Measurements from ENCODE around the gene RBM25. TPM values are rescaled to one million over a fixed set of nuclear protein-coding genes. Genes with fewer than 3 reads are reported as not detected.

RBM25 gene
- total RNA-seq, 1 experiment from 2014 or later, result 59.7 TPM

DNA sequence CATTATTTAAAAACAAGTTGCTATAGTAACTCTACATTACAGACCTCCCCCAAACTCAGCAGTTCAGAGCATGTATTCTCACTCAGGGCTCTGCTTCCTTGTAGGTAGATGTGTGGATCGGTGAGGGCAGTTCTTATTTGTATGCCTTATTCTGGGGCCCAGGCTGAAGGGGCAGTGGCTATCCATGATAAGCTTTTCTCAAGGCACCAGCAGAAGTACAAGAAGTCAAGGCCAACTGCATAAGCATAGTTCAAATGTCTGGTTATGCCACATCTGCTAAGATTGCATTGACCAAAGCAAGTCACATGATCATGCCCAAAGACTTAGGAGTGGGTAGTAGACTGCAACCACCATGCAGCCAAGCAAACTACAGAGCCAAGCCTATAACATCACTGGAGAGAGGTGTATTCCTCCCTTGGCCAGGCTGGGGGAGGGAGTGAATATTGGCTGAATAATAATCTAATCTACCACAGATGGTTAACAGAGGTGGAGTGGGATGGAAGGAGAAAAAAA is 82.5 kb downstream of the RBM25 start:
- Histone ChIP-seq H3K9me3 (ENCODE audit: control insufficient read depth, insufficient read depth, low read depth, low read length) (no peaks in the 10 kb centered on the region), H3K36me3 (ENCODE audit: control insufficient read depth, insufficient read depth, low read length) (peaks cover 7% of the 10 kb centered on the region; the same call in 1 of the 2 replicates), H3K4me1 (ENCODE audit: control insufficient read depth, insufficient read depth, low read length) (no peaks in the 10 kb centered on the region; the same call in 1 of the 2 replicates), H3K4me3 (ENCODE audit: low read depth in 2 of 2, low read length in 2 of 2) (no peak overlapping the region), H3K27me3 (ENCODE audit: control insufficient read depth, insufficient read depth, low read length) (no peaks in the 10 kb centered on the region), H3K27ac (ENCODE audit: low read length) (no peak overlapping the region)
- DNase-seq (ENCODE audit: low read depth, low spot score) (no peak), ATAC-seq (no peak)
- intact Hi-C loops (cut with micrococcal nuclease; ENCODE audit: unreplicated experiment), result no loop called here
- POLR2A ChIA-PET, result interaction anchor here (0.6 kb wide), 1 partner anchor 32 kb away, joined by 3 read pairs; no protein-coding TSS in a partner anchor
- no TSS peak for BruUV-seq (replicated peaks)
- CTCF ChIA-PET, result no interaction called here
- TF ChIP-seq POLR2AphosphoS5 (IDR thresholded peaks at IDR 0.05; ENCODE audit: low read depth, low read length), result no peak
- TF ChIP-seq, protein P1, sequence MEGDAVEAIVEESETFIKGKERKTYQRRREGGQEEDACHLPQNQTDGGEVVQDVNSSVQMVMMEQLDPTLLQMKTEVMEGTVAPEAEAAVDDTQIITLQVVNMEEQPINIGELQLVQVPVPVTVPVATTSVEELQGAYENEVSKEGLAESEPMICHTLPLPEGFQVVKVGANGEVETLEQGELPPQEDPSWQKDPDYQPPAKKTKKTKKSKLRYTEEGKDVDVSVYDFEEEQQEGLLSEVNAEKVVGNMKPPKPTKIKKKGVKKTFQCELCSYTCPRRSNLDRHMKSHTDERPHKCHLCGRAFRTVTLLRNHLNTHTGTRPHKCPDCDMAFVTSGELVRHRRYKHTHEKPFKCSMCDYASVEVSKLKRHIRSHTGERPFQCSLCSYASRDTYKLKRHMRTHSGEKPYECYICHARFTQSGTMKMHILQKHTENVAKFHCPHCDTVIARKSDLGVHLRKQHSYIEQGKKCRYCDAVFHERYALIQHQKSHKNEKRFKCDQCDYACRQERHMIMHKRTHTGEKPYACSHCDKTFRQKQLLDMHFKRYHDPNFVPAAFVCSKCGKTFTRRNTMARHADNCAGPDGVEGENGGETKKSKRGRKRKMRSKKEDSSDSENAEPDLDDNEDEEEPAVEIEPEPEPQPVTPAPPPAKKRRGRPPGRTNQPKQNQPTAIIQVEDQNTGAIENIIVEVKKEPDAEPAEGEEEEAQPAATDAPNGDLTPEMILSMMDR (IDR thresholded peaks at IDR 0.05), result no peak
- TF ChIP-seq TCF7L2 (IDR thresholded peaks at IDR 0.05; ENCODE audit: low read depth, low read length), result no peak
- TF ChIP-seq, protein P2, sequence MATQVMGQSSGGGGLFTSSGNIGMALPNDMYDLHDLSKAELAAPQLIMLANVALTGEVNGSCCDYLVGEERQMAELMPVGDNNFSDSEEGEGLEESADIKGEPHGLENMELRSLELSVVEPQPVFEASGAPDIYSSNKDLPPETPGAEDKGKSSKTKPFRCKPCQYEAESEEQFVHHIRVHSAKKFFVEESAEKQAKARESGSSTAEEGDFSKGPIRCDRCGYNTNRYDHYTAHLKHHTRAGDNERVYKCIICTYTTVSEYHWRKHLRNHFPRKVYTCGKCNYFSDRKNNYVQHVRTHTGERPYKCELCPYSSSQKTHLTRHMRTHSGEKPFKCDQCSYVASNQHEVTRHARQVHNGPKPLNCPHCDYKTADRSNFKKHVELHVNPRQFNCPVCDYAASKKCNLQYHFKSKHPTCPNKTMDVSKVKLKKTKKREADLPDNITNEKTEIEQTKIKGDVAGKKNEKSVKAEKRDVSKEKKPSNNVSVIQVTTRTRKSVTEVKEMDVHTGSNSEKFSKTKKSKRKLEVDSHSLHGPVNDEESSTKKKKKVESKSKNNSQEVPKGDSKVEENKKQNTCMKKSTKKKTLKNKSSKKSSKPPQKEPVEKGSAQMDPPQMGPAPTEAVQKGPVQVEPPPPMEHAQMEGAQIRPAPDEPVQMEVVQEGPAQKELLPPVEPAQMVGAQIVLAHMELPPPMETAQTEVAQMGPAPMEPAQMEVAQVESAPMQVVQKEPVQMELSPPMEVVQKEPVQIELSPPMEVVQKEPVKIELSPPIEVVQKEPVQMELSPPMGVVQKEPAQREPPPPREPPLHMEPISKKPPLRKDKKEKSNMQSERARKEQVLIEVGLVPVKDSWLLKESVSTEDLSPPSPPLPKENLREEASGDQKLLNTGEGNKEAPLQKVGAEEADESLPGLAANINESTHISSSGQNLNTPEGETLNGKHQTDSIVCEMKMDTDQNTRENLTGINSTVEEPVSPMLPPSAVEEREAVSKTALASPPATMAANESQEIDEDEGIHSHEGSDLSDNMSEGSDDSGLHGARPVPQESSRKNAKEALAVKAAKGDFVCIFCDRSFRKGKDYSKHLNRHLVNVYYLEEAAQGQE (IDR thresholded peaks at IDR 0.05; ENCODE audit: insufficient read depth in 1 of 2, low read depth in 2 of 2, low read length in 1 of 2), result no peak
- no peak for TF ChIP-seq SIN3A (IDR thresholded peaks at IDR 0.05; ENCODE audit: borderline replicate concordance, insufficient read depth, low read depth, low read length)
- in situ Hi-C loops (cut with HindIII; ENCODE audit: low pct_unique_long_range_greater_than_20kb, low sequenced_read_pairs), result no loop called here

DNA sequence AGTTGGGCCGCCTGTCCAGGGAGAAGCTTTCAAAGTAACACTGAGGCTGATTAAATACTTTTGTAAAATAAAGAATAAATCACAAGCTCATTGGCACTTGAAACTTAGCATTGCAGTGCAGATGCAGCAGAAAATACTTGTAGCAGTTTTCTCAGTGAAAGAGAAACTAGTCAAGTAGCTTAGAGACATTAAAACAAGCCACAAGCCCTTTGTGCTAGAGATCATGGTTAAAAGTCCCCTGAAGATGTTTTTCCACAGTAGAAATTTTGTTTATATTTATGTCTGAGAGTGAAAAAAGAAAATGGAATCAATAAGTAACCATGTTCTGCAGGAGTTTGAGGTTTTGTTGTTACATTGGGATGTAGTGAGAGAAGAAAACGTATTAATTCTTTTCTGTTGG is 83.9 kb downstream of the RBM25 start:
- ATAC-seq, result no peak
- in situ Hi-C loops (cut with HindIII; ENCODE audit: low pct_unique_long_range_greater_than_20kb, low sequenced_read_pairs) (no loop called here), intact Hi-C loops (cut with micrococcal nuclease; ENCODE audit: unreplicated experiment) (no loop called here)
- CTCF ChIA-PET, result no interaction called here
- Histone ChIP-seq H3K4me3 (ENCODE audit: low read depth in 2 of 2, low read length in 2 of 2) (no peak overlapping the region), H3K27me3 (ENCODE audit: control insufficient read depth, insufficient read depth, low read length) (no peaks in the 10 kb centered on the region), H3K9me3 (ENCODE audit: control insufficient read depth, insufficient read depth, low read depth, low read length) (no peaks in the 10 kb centered on the region), H3K4me1 (ENCODE audit: control insufficient read depth, insufficient read depth, low read length) (no peaks in the 10 kb centered on the region; the same call in 1 of the 2 replicates), H3K36me3 (ENCODE audit: control insufficient read depth, insufficient read depth, low read length) (no peaks in the 10 kb centered on the region; the same call in 1 of the 2 replicates), H3K27ac (ENCODE audit: low read length) (no peak overlapping the region)
- DNase-seq (ENCODE audit: low read depth, low spot score), result no peak
- TF ChIP-seq POLR2AphosphoS5 (IDR thresholded peaks at IDR 0.05; ENCODE audit: low read depth, low read length) (no peak), SIN3A (IDR thresholded peaks at IDR 0.05; ENCODE audit: borderline replicate concordance, insufficient read depth, low read depth, low read length) (no peak), TCF7L2 (IDR thresholded peaks at IDR 0.05; ENCODE audit: low read depth, low read length) (no peak)
- TF ChIP-seq, protein P1 (IDR thresholded peaks at IDR 0.05), result no peak
- TF ChIP-seq, protein P2 (IDR thresholded peaks at IDR 0.05; ENCODE audit: insufficient read depth in 1 of 2, low read depth in 2 of 2, low read length in 1 of 2), result no peak
- POLR2A ChIA-PET, result no interaction called here
- BruUV-seq (replicated peaks), result no TSS peak
